Epidermal melanocyte (primary cell): Measurements from ENCODE around the gene KCNMA1.

ENCODE experiments used
- DNase-seq: peaks from one replicate; pipeline ENCODE4 v3.0.0; 2011; ENCODE audit warnings: low spot score; ENCODE audit not compliant: insufficient read length

The KCNMA1 gene

GRCh38 chr10:77191324-77192049 lies 446.1 kb downstream of the KCNMA1 start:
- no peak for DNase-seq

- no peak for DNase-seq
Measured at GRCh38 chr10:77190291-77190690, 447.3 kb downstream of the KCNMA1 start.

GRCh38 chr10:77189520-77189919 lies 448.1 kb downstream of the KCNMA1 start:
- no peak for DNase-seq

GRCh38 chr10:77189075-77189474 lies 448.5 kb downstream of the KCNMA1 start:
- no peak for DNase-seq

- no peak for DNase-seq
Measured at GRCh38 chr10:77188521-77188920, 449.1 kb downstream of the KCNMA1 start.

GRCh38 chr10:77188000-77188395 lies 449.6 kb downstream of the KCNMA1 start:
- no peak for DNase-seq

GRCh38 chr10:77187376-77187999 lies 450.1 kb downstream of the KCNMA1 start:
- DNase-seq = no peak

GRCh38 chr10:77186936-77187335 lies 450.7 kb downstream of the KCNMA1 start:
- no peak for DNase-seq

- DNase-seq = no peak
Measured at GRCh38 chr10:77185696-77186095, 451.9 kb downstream of the KCNMA1 start.

- no peak for DNase-seq
Measured at GRCh38 chr10:77182803-77183202, 454.8 kb downstream of the KCNMA1 start.

GRCh38 chr10:77180794-77181193 lies 456.8 kb downstream of the KCNMA1 start:
- DNase-seq = no peak

- DNase-seq = no peak
Measured at GRCh38 chr10:77180104-77180503, 457.5 kb downstream of the KCNMA1 start.

- no peak for DNase-seq
Measured at GRCh38 chr10:77179015-77179695, 458.5 kb downstream of the KCNMA1 start.

- no peak for DNase-seq
Measured at GRCh38 chr10:77177589-77177988, 460.0 kb downstream of the KCNMA1 start.

- DNase-seq = no peak
Measured at GRCh38 chr10:77177161-77177560, 460.4 kb downstream of the KCNMA1 start.

GRCh38 chr10:77176232-77176631 lies 461.4 kb downstream of the KCNMA1 start:
- DNase-seq = no peak

- no peak for DNase-seq
Measured at GRCh38 chr10:77175631-77176222, 461.9 kb downstream of the KCNMA1 start.

GRCh38 chr10:77173615-77174461 lies 463.8 kb downstream of the KCNMA1 start:
- DNase-seq = peak; percentile 72

GRCh38 chr10:77172086-77172485 lies 465.5 kb downstream of the KCNMA1 start:
- no peak for DNase-seq

- DNase-seq = no peak
Measured at GRCh38 chr10:77168861-77169260, 468.7 kb downstream of the KCNMA1 start.

- no peak for DNase-seq
Measured at GRCh38 chr10:77168161-77168560, 469.4 kb downstream of the KCNMA1 start.
